Endothelial cell of umbilical vein (primary cell): ENCODE measurements around the gene IGFL3.
"Not testable (repeated sequence)": the region's sequence is repeated elsewhere in the genome, so short reads cannot be mapped to it uniquely, and the experiment has no call there.

Experiments used
- CTCF ChIP-seq, 2 donors: IDR thresholded peaks; 1 replicate in 1 of 2; 2 replicates in 1 of 2; pipeline ENCODE4 v1.5.1; 2011; ENCODE audit warnings: low read length in 2 of 2, mild to moderate bottlenecking in 2 of 2, moderate library complexity in 2 of 2, control low read depth in 1 of 2, inconsistent platforms in 1 of 2, low read depth in 1 of 2; ENCODE audit not compliant: insufficient read depth in 1 of 2; ENCODE audit errors: extremely low read depth in 1 of 2
- POLR2A ChIP-seq: IDR thresholded peaks from 2 replicates; pipeline ENCODE4 v1.6.1; 2012; ENCODE audit warnings: low read depth, mild to moderate bottlenecking, control low read depth, low read length

- TF ChIP-seq POLR2A; CTCF (IDR thresholded peaks at IDR 0.05; ENCODE audit: extremely low read depth in 1 of 2, insufficient read depth in 1 of 2, low read depth in 1 of 2, low read length in 2 of 2): not testable (repeated sequence)
Measured at GRCh38 chr19:46102333-46102732, 22.2 kb downstream of the IGFL3 start.
